ENCODE measurements around the gene CEP112. TPM values are rescaled to one million over a fixed set of nuclear protein-coding genes. Genes with fewer than 3 reads are reported as not detected.

CEP112 gene
- total RNA-seq, 1 experiment from 2014 or later, result 5.4 TPM

DNA sequence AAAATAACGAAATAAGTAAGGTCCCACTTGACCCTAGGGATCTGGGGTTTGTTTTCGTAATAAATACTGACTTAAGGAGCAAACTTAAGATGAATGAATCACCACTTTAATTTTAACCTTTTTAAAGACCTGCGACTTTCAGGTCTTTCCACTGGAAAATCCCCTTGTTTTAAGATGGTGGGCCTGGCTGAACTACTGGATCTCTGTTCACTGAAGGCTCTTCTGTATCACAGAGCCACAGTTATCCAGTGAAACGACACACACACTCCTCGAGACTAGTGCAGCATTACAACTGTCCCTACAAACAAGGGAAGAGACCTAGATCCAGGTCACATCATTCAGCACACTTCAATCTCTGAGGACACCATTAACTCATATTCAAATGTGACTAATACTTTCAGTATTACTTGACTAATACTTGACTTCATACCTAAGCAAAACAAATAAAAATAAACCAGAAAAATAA lies 299.0 kb downstream of the CEP112 start:
- Mint-ChIP-seq H3K27me3 (ENCODE audit: unreplicated experiment) (peaks cover 16% of the 10 kb centered on the region), H3K9me3 (ENCODE audit: low read depth, unreplicated experiment) (no peaks in the 10 kb centered on the region), H3K36me3 (ENCODE audit: insufficient read depth, unreplicated experiment) (no peaks in the 10 kb centered on the region), H3K4me1 (ENCODE audit: low read depth, unreplicated experiment) (no peaks in the 10 kb centered on the region), H3K4me3 (ENCODE audit: low read depth, unreplicated experiment) (no peak overlapping the region), H3K27ac (ENCODE audit: unreplicated experiment) (no peak overlapping the region)
- intact Hi-C loops (cut with micrococcal nuclease; ENCODE audit: unreplicated experiment), result no loop called here
- TF ChIP-seq, protein P1, sequence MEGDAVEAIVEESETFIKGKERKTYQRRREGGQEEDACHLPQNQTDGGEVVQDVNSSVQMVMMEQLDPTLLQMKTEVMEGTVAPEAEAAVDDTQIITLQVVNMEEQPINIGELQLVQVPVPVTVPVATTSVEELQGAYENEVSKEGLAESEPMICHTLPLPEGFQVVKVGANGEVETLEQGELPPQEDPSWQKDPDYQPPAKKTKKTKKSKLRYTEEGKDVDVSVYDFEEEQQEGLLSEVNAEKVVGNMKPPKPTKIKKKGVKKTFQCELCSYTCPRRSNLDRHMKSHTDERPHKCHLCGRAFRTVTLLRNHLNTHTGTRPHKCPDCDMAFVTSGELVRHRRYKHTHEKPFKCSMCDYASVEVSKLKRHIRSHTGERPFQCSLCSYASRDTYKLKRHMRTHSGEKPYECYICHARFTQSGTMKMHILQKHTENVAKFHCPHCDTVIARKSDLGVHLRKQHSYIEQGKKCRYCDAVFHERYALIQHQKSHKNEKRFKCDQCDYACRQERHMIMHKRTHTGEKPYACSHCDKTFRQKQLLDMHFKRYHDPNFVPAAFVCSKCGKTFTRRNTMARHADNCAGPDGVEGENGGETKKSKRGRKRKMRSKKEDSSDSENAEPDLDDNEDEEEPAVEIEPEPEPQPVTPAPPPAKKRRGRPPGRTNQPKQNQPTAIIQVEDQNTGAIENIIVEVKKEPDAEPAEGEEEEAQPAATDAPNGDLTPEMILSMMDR (IDR thresholded peaks at IDR 0.05; ENCODE audit: unreplicated experiment), result no peak
- CTCF ChIA-PET, result no interaction called here
- BruUV-seq (replicated peaks), result no TSS peak
- no peak for DNase-seq

DNA sequence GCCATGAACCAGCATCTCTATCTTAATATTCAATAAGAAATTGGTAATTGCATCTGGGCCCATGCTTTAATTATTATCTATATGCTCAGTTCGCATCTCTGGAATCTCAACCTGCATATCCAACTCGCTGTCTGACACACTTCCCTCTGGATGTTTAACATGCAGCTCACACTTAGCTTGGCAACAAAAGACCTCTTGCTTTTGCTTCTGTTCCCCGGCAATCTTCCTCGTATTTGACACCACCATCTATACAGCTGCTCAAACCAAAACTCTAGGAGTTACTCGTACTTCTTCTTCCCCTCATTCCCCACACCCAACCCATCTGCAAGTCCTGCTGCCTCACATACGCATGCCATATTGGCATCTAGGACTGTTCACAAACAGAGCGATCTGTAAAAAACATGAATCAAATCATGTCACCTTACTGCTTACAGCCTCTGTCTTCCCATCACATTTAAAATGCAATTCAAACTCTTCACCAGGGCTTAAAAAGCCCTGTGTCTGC lies 300.6 kb downstream of the CEP112 start:
- H3K4me3 Mint-ChIP-seq (ENCODE audit: low read depth, unreplicated experiment), result no peak overlapping the region
- H3K4me1 Mint-ChIP-seq (ENCODE audit: low read depth, unreplicated experiment), result no peaks in the 10 kb centered on the region
- BruUV-seq (replicated peaks), result no TSS peak
- intact Hi-C loops (cut with micrococcal nuclease; ENCODE audit: unreplicated experiment), result no loop called here
- H3K9me3 Mint-ChIP-seq (ENCODE audit: low read depth, unreplicated experiment), result no peaks in the 10 kb centered on the region
- no peak overlapping the region for H3K27ac Mint-ChIP-seq (ENCODE audit: unreplicated experiment)
- no peak for DNase-seq
- CTCF ChIA-PET, result no interaction called here
- no peaks in the 10 kb centered on the region for H3K36me3 Mint-ChIP-seq (ENCODE audit: insufficient read depth, unreplicated experiment)
- H3K27me3 Mint-ChIP-seq (ENCODE audit: unreplicated experiment), result peaks cover 16% of the 10 kb centered on the region
- TF ChIP-seq, protein P1 (IDR thresholded peaks at IDR 0.05; ENCODE audit: unreplicated experiment), result no peak

DNA sequence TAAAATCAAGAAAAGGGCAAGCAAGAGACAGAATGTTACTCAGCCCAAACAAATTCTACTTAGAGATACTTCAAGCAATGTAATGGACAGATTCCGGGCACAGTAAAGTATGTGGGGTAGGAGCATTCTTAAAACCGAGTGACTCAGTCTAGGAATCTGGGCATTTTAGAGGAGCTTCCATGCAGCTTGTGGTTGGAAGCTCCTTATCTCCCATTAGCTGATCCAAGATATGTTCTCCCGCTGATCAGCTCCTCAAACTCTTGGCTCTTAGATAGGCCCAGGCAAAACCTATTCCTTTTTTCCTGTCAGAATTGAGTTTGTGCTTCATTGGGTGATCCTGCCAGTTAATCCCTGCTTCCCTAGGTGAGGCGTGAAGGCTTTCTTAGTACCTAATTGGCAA lies 303.3 kb downstream of the CEP112 start:
- DNase-seq, result no peak
- TF ChIP-seq, protein P1 (IDR thresholded peaks at IDR 0.05; ENCODE audit: unreplicated experiment), result no peak
- peaks cover 16% of the 10 kb centered on the region for H3K27me3 Mint-ChIP-seq (ENCODE audit: unreplicated experiment)
- H3K9me3 Mint-ChIP-seq (ENCODE audit: low read depth, unreplicated experiment), result no peaks in the 10 kb centered on the region
- no peaks in the 10 kb centered on the region for H3K36me3 Mint-ChIP-seq (ENCODE audit: insufficient read depth, unreplicated experiment)
- BruUV-seq (replicated peaks), result no TSS peak
- no peak overlapping the region for H3K27ac Mint-ChIP-seq (ENCODE audit: unreplicated experiment)
- H3K4me1 Mint-ChIP-seq (ENCODE audit: low read depth, unreplicated experiment), result no peaks in the 10 kb centered on the region
- intact Hi-C loops (cut with micrococcal nuclease; ENCODE audit: unreplicated experiment), result no loop called here
- CTCF ChIA-PET, result no interaction called here
- H3K4me3 Mint-ChIP-seq (ENCODE audit: low read depth, unreplicated experiment), result no peak overlapping the region

DNA sequence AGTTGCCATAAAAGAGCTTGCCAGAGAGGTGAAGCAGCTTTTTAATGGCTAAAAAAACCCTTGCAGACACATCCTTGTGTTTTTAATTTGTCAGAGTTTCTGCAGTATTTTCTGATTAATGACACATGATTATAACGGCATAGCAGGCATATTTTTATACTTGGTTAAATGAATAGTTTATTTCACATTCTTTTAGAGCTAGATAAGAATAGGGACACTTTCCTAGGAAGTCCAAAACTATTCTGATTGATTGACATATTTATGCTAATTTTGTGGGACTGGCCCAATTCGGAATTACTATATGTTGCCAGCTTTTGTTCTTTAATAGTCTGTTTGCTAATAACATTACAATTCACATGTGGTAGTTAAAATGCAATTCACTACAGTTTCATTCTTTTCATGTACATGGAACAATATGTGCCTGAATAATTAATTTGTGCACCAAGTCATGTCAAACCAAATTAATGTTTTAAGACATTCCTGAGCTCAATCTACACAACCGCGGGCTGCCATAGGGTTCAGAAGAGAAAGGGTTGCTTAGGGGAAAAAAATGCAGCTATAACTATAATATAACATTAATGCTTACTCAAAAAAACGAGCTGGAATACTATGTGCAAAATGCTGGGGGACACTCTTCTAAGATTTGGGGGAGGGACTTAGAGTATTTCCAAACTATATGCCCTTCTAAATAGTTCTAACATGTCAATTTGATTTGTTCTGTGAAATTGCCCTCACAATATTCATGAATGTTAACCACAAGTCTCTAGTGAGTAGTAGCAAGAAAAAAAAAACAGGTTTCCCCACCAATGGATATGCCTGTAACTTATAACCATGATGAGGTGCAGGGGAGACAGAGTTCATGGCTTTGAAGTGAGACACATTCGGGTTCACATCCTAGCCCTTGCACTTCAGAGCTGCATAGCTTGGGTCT lies 305.4 kb downstream of the CEP112 start:
- intact Hi-C loops (cut with micrococcal nuclease; ENCODE audit: unreplicated experiment), result no loop called here
- Mint-ChIP-seq H3K9me3 (ENCODE audit: low read depth, unreplicated experiment) (no peaks in the 10 kb centered on the region), H3K36me3 (ENCODE audit: insufficient read depth, unreplicated experiment) (no peaks in the 10 kb centered on the region), H3K27ac (ENCODE audit: unreplicated experiment) (no peak overlapping the region), H3K4me1 (ENCODE audit: low read depth, unreplicated experiment) (no peaks in the 10 kb centered on the region), H3K4me3 (ENCODE audit: low read depth, unreplicated experiment) (no peak overlapping the region), H3K27me3 (ENCODE audit: unreplicated experiment) (peaks cover 16% of the 10 kb centered on the region)
- TF ChIP-seq, protein P1 (IDR thresholded peaks at IDR 0.05; ENCODE audit: unreplicated experiment), result no peak
- DNase-seq, result no peak
- BruUV-seq (replicated peaks), result no TSS peak
- CTCF ChIA-PET, result no interaction called here

Data from Calu3 (cell line).